Stimulated activated CD4-positive, alpha-beta T cell treated with anti-CD3 and anti-CD28 coated beads, Interleukin-12 subunit alpha, Interleukin-12 subunit beta, amount 100 ng/mL, for 48 hours (primary cell): ENCODE data around the gene EML1.

ENCODE experiments used
- DNase-seq, 3 donors: peaks; one replicate each; pipeline ENCODE4 v3.0.0-alpha.2; 2020; ENCODE audit warnings: low read depth in 2 of 3, low spot score in 1 of 3

Gene EML1

GRCh38 chr14:99862136-99862535 is 68.9 kb downstream of the EML1 start:
- DNase-seq, result no peak

DNA sequence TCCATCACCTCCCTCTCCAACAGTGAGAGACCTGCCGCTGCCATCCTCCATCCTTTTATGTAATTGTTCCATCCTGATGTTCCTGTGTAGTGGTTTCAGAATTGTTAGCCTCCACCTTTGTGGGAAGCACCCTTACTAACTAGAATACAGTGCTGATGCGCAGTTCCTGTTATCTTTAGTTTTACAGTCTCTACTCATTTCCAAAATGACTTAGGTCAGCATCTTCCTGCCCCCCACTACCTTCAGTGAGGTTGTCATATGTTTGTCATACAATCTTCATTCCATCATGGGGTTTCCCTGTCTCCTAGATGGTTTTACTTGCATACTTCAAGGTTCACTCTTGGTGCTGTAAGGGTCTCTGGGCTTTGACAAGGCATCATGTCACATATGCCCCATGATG is 69.8 kb downstream of the EML1 start:
- DNase-seq, result no peak

- DNase-seq, result no peak
These were observed 72.2 kb downstream of the EML1 start for GRCh38 chr14:99865408-99865807.

- DNase-seq, result no peak
These were observed 77.4 kb downstream of the EML1 start for GRCh38 chr14:99870617-99871016.

- DNase-seq, result no peak
These were observed 78.6 kb downstream of the EML1 start for GRCh38 chr14:99871771-99872170.

DNA sequence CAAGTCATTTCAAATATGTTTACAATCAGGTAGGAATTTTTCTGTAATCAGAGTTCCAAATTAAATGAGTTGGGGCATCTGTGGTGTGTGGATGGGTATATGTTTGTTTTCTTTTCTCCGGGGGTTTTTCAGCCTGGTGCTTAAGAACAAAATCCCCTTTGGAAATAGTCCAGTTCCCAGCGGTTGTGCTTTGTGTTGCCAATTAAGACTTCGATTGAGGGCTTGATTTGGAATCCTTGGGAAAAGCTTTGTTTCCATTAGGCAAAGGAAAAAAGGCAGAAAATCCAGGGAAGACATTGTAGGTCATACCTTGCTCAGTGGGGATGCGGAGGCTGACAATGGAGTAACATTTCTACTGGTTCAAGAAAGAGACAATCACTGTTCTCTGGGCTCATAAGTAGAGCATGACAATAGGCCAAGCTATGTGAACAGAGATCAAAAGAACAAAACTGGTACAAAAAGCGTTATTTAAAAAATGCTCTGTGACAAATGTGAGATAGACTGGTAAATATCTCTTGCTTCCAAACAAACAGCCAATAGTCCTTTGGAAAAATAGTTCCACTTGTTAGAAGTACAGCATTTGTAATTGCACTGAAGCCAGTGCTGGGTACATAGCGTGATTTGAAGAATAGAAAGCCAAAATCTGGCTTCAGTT is 79.7 kb downstream of the EML1 start:
- DNase-seq, result no peak

DNA sequence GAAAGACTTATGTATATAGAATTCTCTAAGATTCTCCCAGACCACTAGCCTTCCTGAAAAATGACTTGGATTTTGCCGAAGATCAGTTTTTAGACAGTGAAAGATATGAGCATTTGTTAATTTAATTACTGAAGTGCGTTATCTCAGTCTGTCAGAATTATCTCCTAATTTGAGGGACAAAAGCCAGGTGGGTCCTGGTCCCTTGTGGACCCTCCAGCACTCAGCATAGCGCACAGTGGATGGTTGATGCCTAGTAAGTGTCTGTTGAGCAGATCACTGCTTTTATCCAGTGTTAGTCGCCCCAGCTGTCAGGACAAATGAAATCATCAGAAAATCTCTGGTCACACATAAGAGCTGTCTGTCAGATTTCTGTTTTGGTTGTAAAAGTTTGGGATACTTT is 80.4 kb downstream of the EML1 start:
- DNase-seq, result no peak

GRCh38 chr14:99874306-99874705 is 81.1 kb downstream of the EML1 start:
- DNase-seq, result no peak

- no peak for DNase-seq
These were observed 82.2 kb downstream of the EML1 start for GRCh38 chr14:99875421-99875820.

DNA sequence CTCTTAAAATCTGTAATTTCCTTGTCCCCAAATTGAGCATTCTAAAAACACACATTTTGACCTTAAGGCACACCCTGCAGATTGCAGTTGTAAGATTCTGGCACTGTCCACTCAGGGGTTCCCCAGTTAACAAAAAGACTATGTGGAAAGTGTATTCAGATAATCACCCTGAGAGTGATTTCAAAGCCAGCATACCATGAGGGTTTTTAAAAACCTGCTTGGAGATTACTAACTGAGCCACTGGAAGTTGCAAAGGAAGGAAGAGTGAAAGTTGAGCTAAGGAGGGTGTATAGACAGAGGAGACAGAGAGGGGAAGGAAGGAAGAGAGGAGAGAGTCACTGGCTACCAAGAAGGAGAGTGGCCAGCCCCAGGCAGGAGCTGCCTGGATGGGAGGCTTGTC is 82.6 kb downstream of the EML1 start:
- DNase-seq, result no peak

GRCh38 chr14:99876406-99876805 is 83.2 kb downstream of the EML1 start:
- DNase-seq, result no peak

GRCh38 chr14:99878563-99878962 is 85.3 kb downstream of the EML1 start:
- no peak for DNase-seq

DNA sequence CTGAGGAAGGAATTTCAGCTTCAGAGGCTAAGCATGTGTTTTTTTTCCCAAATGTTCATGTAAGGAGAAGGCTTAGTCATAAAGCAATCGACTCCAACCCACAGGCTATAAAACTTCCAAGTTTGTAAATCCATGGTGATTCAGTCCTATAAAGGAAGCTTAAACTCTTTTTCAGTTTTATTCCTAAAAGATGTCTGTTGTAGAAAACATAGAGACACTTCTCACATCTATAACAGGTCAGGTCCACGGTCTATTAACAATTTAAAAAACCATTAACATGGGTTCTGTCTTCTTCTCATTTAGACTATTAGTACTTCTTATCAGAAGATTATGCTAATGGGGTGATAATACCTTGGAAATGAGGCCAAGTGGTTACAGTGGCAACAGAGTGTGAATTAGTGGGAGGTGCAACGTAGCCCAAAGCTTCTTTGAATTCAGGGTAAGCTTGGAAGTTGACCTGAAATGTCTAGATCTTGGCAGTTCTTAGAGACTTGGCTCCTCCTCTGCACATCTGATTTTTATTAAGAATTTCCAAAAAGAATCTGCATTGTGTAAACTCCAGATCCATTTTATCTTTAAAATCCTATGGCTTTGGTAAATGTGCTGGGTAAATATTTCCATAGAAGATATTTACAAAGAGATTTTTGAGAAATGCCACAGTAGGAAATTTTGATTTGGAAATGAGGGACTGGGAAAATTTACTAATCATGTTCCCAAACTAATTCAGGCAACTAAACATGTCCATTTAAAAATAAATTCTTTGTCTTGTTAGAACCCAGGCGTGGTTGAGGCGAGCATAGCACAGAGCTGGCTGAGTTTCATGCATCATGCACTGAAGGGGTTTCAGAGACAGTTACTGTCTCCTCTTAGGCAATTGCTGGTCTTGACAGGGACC is 86.4 kb downstream of the EML1 start:
- DNase-seq, result no peak

- DNase-seq, result no peak
These were observed 87.6 kb downstream of the EML1 start for GRCh38 chr14:99880651-99881420.

- no peak for DNase-seq
These were observed 90.8 kb downstream of the EML1 start for GRCh38 chr14:99883866-99884650.

DNA sequence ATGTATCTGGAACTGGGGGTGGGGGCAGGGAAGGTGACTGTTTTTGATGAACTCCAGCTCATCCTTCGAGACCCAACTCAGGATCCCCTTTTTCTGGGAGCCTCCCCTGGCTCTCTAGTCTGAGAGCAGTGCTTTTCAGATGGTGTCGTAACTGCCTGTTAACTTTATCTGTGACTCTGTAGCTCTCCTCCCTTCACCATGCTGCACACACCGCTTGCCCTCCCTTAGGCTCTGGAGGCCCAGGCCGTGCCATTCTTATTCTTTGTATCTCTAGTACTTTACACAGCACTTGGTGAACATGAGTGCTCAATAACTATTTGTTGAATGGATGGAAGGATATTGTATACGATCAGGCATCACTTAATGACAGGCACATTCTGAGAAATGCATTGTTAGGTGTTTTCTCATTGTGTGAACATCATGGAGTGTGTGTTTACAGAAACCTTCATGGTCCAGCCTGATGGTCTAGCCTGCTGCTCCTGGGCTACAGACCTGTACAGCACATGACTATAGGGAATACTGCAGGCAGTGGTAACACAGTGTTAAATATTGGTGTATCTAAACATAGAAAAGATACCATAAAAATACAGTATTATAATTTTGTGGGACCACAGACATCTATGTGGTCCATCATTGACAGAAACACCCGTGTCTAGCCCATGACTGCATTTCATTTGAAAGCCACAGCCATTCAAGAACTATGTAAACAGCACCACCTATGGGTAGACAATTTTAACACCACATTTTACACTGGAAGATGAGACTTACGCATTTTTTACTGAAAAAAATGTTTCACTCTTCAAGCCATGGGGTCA is 91.8 kb downstream of the EML1 start:
- peak in 2 of 3 donors; percentile 3 to 50 for DNase-seq

- DNase-seq, result no peak
These were observed 92.4 kb downstream of the EML1 start for GRCh38 chr14:99885649-99885958.

GRCh38 chr14:99887407-99887806 is 94.2 kb downstream of the EML1 start:
- no peak for DNase-seq

DNA sequence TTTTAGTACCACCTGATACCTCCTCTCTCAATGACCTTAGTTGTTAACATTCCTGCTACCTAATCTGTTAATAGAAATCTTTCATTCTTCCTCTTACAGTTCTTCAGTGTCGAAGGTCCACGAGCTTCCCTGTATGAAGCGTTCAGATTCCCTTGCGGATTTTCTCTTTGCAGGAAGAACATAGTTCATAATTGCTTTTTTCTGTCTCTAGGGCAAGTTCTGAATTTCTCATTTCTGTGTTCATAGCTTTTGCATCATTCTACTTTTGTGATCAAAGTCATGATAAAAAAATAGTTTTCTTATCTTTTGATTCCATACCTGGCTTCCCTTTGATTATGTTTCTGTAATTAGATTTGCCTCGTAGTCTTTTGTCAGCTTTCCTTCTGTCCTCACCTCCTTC is 94.9 kb downstream of the EML1 start:
- DNase-seq, result no peak

DNA sequence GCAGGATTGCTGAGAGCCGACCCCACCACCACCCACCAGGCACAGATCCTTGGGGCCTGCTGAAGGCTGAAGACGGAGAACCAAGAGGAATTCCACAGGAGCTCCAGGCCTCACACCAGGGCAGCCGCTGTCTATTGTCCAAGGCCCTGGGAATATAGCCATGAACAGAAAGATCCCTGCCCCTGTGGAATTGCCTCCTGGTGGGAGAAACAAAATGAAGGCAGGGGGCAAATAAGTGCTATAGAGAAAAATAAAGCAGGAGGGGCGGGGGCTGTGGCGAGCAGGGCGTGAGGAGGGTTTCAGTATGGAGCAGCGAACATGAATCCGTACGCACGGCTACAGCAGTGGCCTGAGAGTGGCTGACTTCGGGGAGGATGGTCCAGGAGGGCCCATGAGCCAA is 96.1 kb downstream of the EML1 start:
- no peak for DNase-seq
